ENCODE measurements around the gene PDE4C.

PDE4C gene

DNA sequence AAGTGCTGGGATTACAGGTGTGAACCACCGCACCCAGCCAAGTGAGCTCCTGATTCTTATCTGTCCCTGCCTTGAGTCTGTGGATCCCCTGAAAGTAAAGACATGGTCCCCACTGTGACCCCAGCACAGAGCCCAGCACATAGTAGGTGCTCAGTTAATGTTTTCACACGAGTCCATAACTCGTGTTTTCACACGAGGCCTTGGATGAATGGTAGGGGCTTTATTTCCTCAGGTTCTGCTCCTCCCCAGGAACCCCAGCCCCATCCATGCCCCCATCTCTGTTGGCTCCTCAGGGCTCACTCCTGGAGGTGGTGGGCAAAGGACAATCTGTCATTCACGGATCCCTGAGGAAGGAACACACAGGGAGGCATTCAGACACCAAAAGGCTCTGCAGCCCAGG is 23.6 kb upstream of the PDE4C start:
- no peak overlapping the region for H3K9ac ChIP-seq (ENCODE audit: low read length)
- no peaks in the 10 kb centered on the region for H3K4me1 ChIP-seq (ENCODE audit: control insufficient read depth, insufficient read depth, low read length)
- no peak overlapping the region for H3K27ac ChIP-seq (ENCODE audit: low read depth, low read length)

DNA sequence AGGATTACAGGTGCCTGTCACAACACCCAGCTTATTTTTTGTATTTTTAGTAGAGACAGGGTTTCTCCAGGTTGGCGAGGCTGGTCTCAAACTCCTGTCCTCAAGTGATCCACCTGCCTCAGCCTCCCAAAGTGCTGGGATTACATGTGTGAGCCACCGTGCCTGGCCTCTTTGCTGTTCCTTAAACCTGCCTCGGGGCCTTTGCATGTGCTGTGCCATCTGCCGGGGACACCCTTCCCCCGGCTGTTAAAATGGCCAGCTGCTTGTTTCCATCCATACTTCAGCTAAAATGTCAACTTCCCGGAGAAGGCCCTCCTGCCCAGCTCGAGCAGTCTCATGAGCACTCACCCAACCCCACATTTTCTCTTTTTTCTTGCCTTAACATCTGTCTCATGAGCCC is 19.1 kb upstream of the PDE4C start:
- H3K4me3 ChIP-seq (ENCODE audit: low read length) = no peak overlapping the region
- no peak overlapping the region for H3K9ac ChIP-seq (ENCODE audit: low read length)
- H3K27ac ChIP-seq (ENCODE audit: low read depth, low read length) = no peak overlapping the region
- H3K27me3 ChIP-seq (ENCODE audit: control insufficient read depth, insufficient read depth, low read length) = peaks cover 3% of the 10 kb centered on the region
- no peaks in the 10 kb centered on the region for H3K36me3 ChIP-seq (ENCODE audit: control insufficient read depth, insufficient read depth, low read length)
- no peaks in the 10 kb centered on the region for H3K4me1 ChIP-seq (ENCODE audit: control insufficient read depth, insufficient read depth, low read length)

More for the DNA sequence above, 23.6 kb upstream of the PDE4C start:
- no peaks in the 10 kb centered on the region for H3K36me3 ChIP-seq (ENCODE audit: control insufficient read depth, insufficient read depth, low read length)
- no peak overlapping the region for H3K4me3 ChIP-seq (ENCODE audit: low read length)
- H3K27me3 ChIP-seq (ENCODE audit: control insufficient read depth, insufficient read depth, low read length) = peaks cover 3% of the 10 kb centered on the region

DNA sequence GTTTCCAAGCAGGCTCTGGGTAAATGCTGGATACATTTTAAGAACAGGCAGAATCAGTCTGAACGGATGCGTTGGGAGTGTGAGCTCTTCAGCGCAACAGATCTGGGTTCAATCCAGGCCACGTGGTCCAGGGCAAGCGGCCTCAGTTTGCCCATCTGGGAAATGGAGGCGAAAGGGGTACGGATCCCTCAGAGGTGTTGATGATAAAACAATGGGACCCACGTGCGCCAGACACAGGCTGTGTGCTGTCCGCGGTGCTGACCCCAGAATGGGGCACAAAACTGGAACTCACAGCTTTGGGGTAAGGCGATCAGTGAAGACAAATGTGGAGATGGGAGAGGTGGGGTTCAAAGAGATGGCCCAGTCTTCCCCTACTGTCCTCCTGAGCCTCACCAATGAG is 13.1 kb upstream of the PDE4C start:
- Histone ChIP-seq H3K9ac (ENCODE audit: low read length) (no peak overlapping the region), H3K27me3 (ENCODE audit: control insufficient read depth, insufficient read depth, low read length) (no peaks in the 10 kb centered on the region), H3K4me3 (ENCODE audit: low read length) (no peak overlapping the region), H3K36me3 (ENCODE audit: control insufficient read depth, insufficient read depth, low read length) (no peaks in the 10 kb centered on the region), H3K27ac (ENCODE audit: low read depth, low read length) (no peak overlapping the region), H3K4me1 (ENCODE audit: control insufficient read depth, insufficient read depth, low read length) (no peaks in the 10 kb centered on the region)

DNA sequence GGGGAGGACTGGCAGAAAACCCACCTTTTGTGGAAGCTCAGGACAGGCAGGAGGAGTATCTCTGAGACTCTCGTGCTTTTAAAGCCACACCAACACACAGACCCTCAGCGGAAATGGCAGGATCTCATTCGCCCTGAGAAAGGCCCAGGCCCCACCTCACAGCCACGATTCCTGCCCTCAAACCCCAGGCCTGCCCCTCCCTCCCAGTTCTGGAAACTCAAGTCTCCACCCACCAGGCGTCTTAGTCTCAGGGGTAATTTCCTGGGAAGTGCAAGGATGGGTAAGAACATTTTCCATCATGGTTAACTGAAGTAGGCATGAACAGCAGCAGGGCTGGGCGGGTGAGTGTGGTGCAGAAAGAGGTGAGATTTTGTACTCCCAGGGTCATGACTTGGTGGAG is 8.0 kb upstream of the PDE4C start:
- Histone ChIP-seq H3K4me1 (ENCODE audit: control insufficient read depth, insufficient read depth, low read length) (no peaks in the 10 kb centered on the region), H3K36me3 (ENCODE audit: control insufficient read depth, insufficient read depth, low read length) (no peaks in the 10 kb centered on the region), H3K9ac (ENCODE audit: low read length) (no peak overlapping the region), H3K27me3 (ENCODE audit: control insufficient read depth, insufficient read depth, low read length) (peaks cover 17% of the 10 kb centered on the region), H3K4me3 (ENCODE audit: low read length) (no peak overlapping the region), H3K27ac (ENCODE audit: low read depth, low read length) (no peak overlapping the region)

DNA sequence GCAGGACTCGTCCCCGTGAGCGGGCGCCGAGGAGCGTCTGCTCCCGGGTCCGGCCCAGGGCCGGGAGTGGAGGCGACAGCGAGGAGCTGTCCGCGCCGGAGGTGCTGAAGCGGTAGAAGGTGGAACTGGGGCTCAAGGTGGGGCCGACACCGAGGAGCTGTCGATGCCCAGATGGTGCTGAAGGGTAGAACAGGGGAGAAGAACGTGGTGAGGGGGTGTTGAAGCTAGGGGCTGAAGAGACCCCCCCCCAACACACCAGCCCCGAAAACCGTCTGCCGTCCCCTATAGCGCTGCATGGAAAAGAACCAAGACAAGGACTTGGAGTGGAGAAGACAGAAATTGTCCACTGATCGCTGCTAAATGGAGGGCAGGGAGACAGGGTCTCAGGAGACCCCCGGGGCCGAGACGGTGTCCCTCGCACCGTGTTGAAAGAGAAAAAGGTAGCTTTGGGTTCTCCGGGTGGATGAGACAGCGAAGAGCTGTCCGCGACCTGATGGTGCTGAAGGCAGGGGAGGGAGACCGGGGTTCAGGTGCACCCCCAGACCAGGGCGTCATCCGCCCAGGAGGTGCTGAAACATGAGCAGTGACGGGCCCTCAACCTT is 7.1 kb upstream of the PDE4C start:
- no peak overlapping the region for H3K4me3 ChIP-seq (ENCODE audit: low read length)

DNA sequence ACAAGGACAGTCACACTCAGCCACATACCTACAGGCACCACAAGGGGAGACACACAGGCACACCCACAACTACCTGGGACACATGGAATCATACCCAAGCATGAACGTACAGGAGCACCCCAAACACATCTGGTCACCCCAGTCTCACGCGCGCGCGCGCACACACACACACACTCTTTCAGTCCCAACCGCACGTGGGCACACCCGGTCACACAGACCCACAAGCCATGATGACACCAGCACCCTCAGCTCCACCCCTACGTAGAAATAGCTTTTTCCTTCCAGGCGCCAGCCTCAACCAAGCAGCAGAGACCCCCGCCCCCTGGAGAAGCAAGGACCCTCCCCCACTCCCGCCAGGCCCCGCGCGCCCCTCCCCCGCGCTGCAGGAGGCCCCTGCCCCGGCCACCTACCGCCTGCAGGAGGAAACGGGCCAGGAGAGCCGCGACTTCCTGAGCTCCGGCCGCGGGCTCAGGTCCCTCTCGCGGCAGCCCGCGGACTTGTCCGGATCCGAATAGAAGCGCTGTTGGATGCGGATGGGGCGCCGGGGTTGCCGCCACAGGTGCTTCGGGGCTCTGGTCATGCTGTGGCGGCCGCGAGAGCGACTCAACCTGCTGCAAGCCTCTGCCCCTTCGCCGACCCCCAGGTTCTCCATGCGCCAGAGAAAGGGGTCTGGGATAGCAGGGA is 6.4 kb upstream of the PDE4C start:
- Histone ChIP-seq H3K27me3 (ENCODE audit: control insufficient read depth, insufficient read depth, low read length) (peaks cover 17% of the 10 kb centered on the region), H3K4me3 (ENCODE audit: low read length) (no peak overlapping the region), H3K4me1 (ENCODE audit: control insufficient read depth, insufficient read depth, low read length) (no peaks in the 10 kb centered on the region), H3K36me3 (ENCODE audit: control insufficient read depth, insufficient read depth, low read length) (no peaks in the 10 kb centered on the region), H3K9ac (ENCODE audit: low read length) (no peak overlapping the region), H3K27ac (ENCODE audit: low read depth, low read length) (no peak overlapping the region)

More for the DNA sequence above, 7.1 kb upstream of the PDE4C start:
- H3K27me3 ChIP-seq (ENCODE audit: control insufficient read depth, insufficient read depth, low read length) = peaks cover 17% of the 10 kb centered on the region
- H3K36me3 ChIP-seq (ENCODE audit: control insufficient read depth, insufficient read depth, low read length) = no peaks in the 10 kb centered on the region
- H3K27ac ChIP-seq (ENCODE audit: low read depth, low read length) = no peak overlapping the region
- H3K4me1 ChIP-seq (ENCODE audit: control insufficient read depth, insufficient read depth, low read length) = no peaks in the 10 kb centered on the region
- no peak overlapping the region for H3K9ac ChIP-seq (ENCODE audit: low read length)

DNA sequence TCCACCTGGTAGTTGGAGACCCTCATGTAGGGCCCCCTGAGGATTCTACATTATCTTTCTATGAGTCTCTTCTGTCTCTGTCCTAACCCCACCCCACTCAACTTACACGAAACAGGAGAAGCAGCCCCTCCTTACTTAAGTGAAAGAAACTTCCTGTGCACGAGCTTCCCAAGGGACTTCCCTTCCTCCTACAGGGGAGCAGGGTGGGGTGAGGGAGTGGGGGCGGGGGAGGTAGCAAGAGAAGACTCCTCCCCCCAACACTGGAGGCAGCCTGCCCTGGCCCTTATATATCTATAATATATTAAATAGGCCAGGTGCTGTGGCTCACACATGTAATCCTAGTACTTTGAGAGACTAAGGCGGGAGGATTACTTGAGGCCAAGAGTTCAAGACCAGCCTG is 5.5 kb upstream of the PDE4C start:
- Histone ChIP-seq H3K9ac (ENCODE audit: low read length) (no peak overlapping the region), H3K4me3 (ENCODE audit: low read length) (no peak overlapping the region), H3K27ac (ENCODE audit: low read depth, low read length) (no peak overlapping the region), H3K27me3 (ENCODE audit: control insufficient read depth, insufficient read depth, low read length) (peaks cover 22% of the 10 kb centered on the region), H3K4me1 (ENCODE audit: control insufficient read depth, insufficient read depth, low read length) (peaks cover 3% of the 10 kb centered on the region), H3K36me3 (ENCODE audit: control insufficient read depth, insufficient read depth, low read length) (no peaks in the 10 kb centered on the region)

DNA sequence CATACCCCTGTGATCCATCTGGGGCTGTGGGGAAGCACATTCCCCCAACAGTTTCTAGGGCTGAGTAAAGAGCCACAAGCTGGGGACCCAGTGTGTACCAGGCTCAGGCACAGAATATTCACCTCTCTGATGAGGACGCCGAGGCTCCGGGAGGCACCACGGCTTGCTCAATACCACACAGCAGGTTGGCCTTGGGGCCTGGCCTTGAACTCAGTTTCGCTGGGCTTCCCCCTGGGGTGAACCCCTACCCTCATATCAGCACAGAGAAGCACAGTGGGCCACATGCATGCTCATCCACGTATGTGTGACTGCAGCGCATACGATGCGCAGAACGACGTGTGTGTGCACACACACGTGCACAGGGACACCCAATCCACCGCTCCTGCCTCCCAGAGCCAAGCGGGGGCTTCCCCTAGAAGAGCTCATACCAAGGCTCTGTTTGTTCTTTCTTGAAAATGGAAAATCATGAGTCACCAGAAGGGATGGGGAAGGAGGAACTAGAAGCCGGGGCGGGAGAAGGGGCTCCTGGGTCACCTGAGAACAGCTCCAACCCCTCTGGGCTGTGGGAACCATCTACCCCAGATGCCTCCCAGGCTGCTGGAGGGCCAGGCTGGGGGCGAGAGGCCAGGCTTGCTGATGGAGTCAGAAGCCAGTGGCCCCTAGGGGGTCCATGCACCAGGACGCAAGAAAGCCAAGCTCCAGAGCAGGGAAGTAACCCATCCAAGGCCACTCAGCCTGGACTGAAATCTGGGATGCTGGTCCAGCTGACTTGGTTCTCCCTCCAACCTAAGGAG is 4.9 kb upstream of the PDE4C start:
- Histone ChIP-seq H3K27ac (ENCODE audit: low read depth, low read length) (no peak overlapping the region), H3K9ac (ENCODE audit: low read length) (no peak overlapping the region), H3K36me3 (ENCODE audit: control insufficient read depth, insufficient read depth, low read length) (no peaks in the 10 kb centered on the region), H3K4me1 (ENCODE audit: control insufficient read depth, insufficient read depth, low read length) (peaks cover 3% of the 10 kb centered on the region), H3K4me3 (ENCODE audit: low read length) (no peak overlapping the region), H3K27me3 (ENCODE audit: control insufficient read depth, insufficient read depth, low read length) (peaks cover 25% of the 10 kb centered on the region)

DNA sequence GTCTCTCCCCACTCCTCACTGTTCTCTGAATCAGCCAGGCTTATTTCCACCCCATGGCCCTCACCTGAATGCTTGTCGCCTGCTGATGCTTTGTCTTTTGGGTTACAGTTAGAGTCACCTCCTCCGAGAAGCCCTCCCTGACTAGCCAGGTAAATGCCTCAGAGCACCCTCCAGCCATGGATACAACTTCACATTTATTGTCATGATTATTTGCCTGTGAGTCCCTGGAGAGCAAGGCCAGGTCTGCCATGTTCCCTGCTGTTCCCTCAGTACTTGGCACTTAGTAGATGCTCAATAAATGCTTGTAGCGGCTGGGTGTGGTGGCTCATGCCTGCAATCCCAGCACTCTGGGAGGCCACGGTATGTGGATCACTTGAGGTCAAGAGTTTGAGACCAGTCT is 3.7 kb upstream of the PDE4C start:
- Histone ChIP-seq H3K36me3 (ENCODE audit: control insufficient read depth, insufficient read depth, low read length) (no peaks in the 10 kb centered on the region), H3K4me3 (ENCODE audit: low read length) (no peak overlapping the region), H3K4me1 (ENCODE audit: control insufficient read depth, insufficient read depth, low read length) (peaks cover 3% of the 10 kb centered on the region), H3K9ac (ENCODE audit: low read length) (no peak overlapping the region), H3K27ac (ENCODE audit: low read depth, low read length) (no peak overlapping the region), H3K27me3 (ENCODE audit: control insufficient read depth, insufficient read depth, low read length) (peaks cover 28% of the 10 kb centered on the region)

DNA sequence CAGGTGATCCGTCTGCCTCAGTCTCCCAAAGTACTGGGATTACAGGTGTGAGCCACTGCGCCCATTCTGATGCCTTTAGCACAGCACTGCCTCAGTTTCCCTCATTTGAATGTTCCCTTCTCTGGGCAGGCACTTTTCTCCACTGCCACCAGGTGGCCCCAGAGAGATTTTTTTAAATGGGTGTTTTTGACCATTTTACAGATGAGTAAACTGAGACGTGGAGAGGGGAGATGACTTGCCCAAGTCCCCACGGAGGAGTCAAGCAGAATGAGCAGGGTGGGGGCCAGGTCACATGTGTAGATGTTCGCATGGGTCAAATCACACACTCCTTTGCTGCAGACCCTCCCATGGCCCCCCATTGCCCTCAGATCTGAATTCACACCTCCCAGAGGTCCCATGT is 3.2 kb upstream of the PDE4C start:
- H3K27me3 ChIP-seq (ENCODE audit: control insufficient read depth, insufficient read depth, low read length) = peaks cover 29% of the 10 kb centered on the region
- no peak overlapping the region for H3K9ac ChIP-seq (ENCODE audit: low read length)
- no peak overlapping the region for H3K4me3 ChIP-seq (ENCODE audit: low read length)
- H3K4me1 ChIP-seq (ENCODE audit: control insufficient read depth, insufficient read depth, low read length) = peaks cover 5% of the 10 kb centered on the region
- no peak overlapping the region for H3K27ac ChIP-seq (ENCODE audit: low read depth, low read length)
- H3K36me3 ChIP-seq (ENCODE audit: control insufficient read depth, insufficient read depth, low read length) = no peaks in the 10 kb centered on the region

DNA sequence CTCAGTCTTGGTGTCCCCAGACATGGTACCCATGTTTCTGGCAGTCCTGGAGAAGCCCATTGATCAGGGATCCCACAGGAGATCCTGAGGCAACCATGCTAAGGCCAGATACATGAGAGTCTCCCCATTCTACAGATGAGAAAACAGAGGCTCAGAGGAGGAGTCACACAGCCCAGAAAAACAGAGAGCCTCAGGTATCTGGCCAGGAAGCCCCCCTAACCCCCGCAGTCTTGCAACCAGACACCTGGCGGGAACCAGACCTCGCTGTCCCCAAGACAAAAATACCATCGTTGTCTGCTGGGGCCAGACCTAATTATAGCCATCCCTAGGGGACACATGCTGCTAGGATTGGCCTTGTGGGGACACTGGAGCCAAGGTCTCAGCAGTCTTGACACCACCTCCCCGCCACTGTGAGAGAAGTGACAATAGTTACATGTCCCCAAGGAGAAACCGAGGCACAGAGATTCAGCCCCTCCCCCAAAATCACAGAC is 1.6 kb upstream of the PDE4C start:
- H3K4me1 ChIP-seq (ENCODE audit: control insufficient read depth, insufficient read depth, low read length) = peaks cover 5% of the 10 kb centered on the region
- no peak overlapping the region for H3K4me3 ChIP-seq (ENCODE audit: low read length)
- H3K36me3 ChIP-seq (ENCODE audit: control insufficient read depth, insufficient read depth, low read length) = no peaks in the 10 kb centered on the region
- peaks cover 22% of the 10 kb centered on the region for H3K27me3 ChIP-seq (ENCODE audit: control insufficient read depth, insufficient read depth, low read length)
- no peak overlapping the region for H3K27ac ChIP-seq (ENCODE audit: low read depth, low read length)
- H3K9ac ChIP-seq (ENCODE audit: low read length) = no peak overlapping the region

DNA sequence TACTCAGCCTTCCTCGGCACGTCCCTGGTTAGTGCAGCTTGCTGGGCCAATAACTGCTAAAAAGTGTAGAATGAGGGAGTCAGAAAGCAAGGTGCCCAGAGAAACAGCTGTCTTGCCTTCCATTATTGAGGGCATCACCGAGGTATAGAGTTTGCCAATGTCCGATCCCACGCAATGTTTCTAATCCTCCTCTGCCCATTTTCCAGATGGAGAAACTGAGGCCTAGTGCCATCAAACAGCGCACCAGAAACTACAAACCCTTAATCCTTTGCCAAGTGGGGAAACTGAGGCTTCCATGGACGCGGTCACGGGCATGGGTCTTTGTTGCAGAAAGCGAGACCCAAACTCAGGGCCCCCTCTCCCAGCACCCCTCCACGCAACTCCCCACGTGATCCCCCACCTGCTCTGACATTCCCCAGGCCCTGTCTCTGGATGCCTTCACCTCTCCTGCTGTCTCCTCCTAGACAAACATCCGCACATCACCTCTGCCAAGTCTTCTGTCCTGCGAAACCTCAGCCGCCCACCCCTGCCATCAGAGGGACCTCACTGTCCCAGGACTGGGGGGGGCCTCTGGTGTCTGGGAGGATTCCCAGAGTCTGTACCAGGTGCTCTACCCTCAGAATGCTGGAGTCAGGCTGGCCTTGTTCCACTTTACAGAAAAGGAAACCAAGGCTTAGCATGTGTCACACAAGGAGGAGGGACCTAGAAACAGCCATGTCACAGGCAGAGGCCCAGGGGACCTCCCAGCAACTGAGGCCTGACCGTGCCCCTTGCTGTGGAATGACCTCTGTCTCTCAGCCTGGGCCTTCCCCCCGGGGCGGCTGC is 930 bp upstream of the PDE4C start:
- Histone ChIP-seq H3K4me3 (ENCODE audit: low read length) (no peak overlapping the region), H3K4me1 (ENCODE audit: control insufficient read depth, insufficient read depth, low read length) (peaks cover 5% of the 10 kb centered on the region), H3K27me3 (ENCODE audit: control insufficient read depth, insufficient read depth, low read length) (peaks cover 18% of the 10 kb centered on the region), H3K9ac (ENCODE audit: low read length) (no peak overlapping the region), H3K36me3 (ENCODE audit: control insufficient read depth, insufficient read depth, low read length) (no peaks in the 10 kb centered on the region), H3K27ac (ENCODE audit: low read depth, low read length) (no peak overlapping the region)

Data from rectal smooth muscle tissue (tissue), 1 donor.